Adipocyte (in vitro differentiated cells): Measurements from ENCODE around the gene POU6F2.
A peak's percentile ranks its signal among the peaks of the same experiment; 100 is the strongest.
"Not testable (repeated sequence)": the region's sequence is repeated elsewhere in the genome, so short reads cannot be mapped to it uniquely, and the experiment has no call there.

Experiments
- DNase-seq: peaks from one replicate; pipeline ENCODE4 v3.0.0-alpha.2; 2015; ENCODE audit warnings: low read depth
- H3K27me3 ChIP-seq: replicated peaks from 2 replicates; pipeline ENCODE4 v1.7.0; 2013; ENCODE audit warnings: mild to moderate bottlenecking, low read length, moderate library complexity; ENCODE audit not compliant: control insufficient read depth, insufficient read depth
- H3K36me3 ChIP-seq: 2 replicates; pipeline ENCODE4 v1.7.0; 2013; ENCODE audit warnings: low read length, mild to moderate bottlenecking, moderate library complexity; ENCODE audit not compliant: control insufficient read depth, insufficient read depth, severe bottlenecking
- H3K4me1 ChIP-seq: 2 replicates; pipeline ENCODE4 v1.7.0; 2013; ENCODE audit warnings: mild to moderate bottlenecking, low read length, moderate library complexity; ENCODE audit not compliant: control insufficient read depth, insufficient read depth
- H3K4me3 ChIP-seq: 2 replicates; pipeline ENCODE4 v1.7.0; 2013; ENCODE audit warnings: mild to moderate bottlenecking, low read length, moderate library complexity
- H3K9ac ChIP-seq: 2 replicates; pipeline ENCODE4 v1.7.0; 2013; ENCODE audit warnings: mild to moderate bottlenecking, low read length, moderate library complexity
- H3K9me3 ChIP-seq: 2 replicates; pipeline ENCODE4 v1.7.0; 2013; ENCODE audit warnings: mild to moderate bottlenecking, low read length, moderate library complexity; ENCODE audit not compliant: control insufficient read depth

The POU6F2 gene

DNA sequence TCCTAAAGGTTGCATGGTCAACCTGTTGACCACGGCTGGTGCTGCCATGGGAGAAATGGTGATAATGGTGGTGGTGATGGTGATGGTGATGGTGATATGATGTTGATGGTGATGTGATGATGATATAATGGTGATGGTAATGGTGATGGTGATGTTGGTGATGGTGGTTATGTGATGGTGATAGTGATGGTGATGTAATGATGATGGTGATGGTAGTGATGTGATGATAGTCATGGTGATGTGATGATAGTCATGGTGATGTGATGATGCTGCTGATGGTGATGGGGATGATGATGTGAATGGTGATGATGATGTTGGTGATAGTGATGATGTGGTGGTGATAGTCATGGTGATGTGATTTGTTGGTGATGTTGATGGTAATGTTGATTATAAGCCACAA, 23.9 kb downstream of the POU6F2 start:
- H3K9ac ChIP-seq = no peak overlapping the region
- no peaks in the 10 kb centered on the region for H3K27me3 ChIP-seq
- H3K4me1 ChIP-seq = no peaks in the 10 kb centered on the region
- H3K9me3 ChIP-seq = no peaks in the 10 kb centered on the region
- DNase-seq = no peak
- no peak overlapping the region for H3K4me3 ChIP-seq
- no peaks in the 10 kb centered on the region for H3K36me3 ChIP-seq

DNA sequence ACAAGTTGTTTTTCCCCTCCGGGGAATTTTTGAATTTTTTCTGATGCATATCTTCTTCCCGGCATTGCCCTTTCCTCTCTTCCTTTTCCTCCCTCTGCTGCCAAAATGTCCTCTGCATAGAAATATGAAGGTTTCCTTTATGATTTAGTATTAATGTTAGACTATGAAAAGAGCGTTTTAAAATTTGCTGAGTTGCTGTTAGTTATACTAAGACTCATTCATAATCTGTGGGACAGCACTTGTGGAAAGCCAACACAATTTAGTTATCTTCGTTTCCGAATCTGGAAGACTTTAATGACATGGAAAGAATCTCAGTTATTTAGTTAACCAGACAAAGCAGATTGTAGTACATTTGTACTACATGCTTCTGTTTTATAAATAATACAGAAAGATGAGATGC, 25.0 kb downstream of the POU6F2 start:
- no peak overlapping the region for H3K9ac ChIP-seq
- no peaks in the 10 kb centered on the region for H3K27me3 ChIP-seq
- no peak for DNase-seq
- H3K4me3 ChIP-seq = no peak overlapping the region
- H3K9me3 ChIP-seq = no peaks in the 10 kb centered on the region
- no peaks in the 10 kb centered on the region for H3K4me1 ChIP-seq
- no peaks in the 10 kb centered on the region for H3K36me3 ChIP-seq

DNA sequence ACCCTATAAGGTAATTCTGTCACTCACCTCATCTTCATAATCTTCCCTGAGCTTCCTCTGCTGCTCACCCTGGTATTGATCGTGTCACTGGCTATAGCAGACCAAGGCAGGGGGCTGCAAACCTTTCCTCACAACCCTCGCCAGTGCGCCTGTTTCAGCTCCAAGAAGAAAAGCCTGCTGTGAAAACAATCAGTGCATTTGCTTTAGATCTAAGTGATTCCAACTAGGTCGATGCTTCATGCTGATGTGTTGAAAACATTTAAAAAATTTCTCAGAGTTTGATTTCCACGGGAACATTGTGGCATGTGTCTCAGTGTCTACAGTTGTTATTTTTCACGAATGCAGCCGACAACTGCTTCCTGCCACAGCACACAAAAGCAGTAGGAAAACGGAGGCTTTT, 27.3 kb downstream of the POU6F2 start:
- no peaks in the 10 kb centered on the region for H3K4me1 ChIP-seq
- H3K9me3 ChIP-seq = no peaks in the 10 kb centered on the region
- H3K9ac ChIP-seq = no peak overlapping the region
- no peaks in the 10 kb centered on the region for H3K36me3 ChIP-seq
- no peak overlapping the region for H3K4me3 ChIP-seq
- H3K27me3 ChIP-seq = no peaks in the 10 kb centered on the region
- no peak for DNase-seq

DNA sequence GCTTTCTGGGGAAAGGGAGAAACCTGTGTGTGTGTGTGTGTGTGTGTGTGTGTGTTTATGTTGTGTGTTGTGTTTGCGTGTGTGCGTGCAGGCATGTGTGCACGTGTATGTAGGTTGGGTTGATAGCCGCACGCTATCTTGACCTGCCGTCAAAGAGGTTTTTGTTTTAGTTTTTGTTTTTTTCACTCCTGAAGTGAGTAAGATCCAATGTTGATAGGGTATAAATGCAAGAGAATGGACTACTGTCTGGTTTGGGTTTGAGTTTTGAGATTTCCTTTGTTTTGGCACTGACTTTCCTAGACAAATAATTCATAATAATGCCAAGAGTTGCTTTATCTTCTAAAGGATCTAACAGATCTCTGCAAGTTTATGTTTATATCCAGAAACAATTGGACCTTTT, 27.8 kb downstream of the POU6F2 start:
- no peak for DNase-seq
- Histone ChIP-seq H3K4me3 (no peak overlapping the region), H3K27me3 (no peaks in the 10 kb centered on the region), H3K9ac (no peak overlapping the region), H3K9me3 (no peaks in the 10 kb centered on the region), H3K36me3 (no peaks in the 10 kb centered on the region), H3K4me1 (no peaks in the 10 kb centered on the region)

DNA sequence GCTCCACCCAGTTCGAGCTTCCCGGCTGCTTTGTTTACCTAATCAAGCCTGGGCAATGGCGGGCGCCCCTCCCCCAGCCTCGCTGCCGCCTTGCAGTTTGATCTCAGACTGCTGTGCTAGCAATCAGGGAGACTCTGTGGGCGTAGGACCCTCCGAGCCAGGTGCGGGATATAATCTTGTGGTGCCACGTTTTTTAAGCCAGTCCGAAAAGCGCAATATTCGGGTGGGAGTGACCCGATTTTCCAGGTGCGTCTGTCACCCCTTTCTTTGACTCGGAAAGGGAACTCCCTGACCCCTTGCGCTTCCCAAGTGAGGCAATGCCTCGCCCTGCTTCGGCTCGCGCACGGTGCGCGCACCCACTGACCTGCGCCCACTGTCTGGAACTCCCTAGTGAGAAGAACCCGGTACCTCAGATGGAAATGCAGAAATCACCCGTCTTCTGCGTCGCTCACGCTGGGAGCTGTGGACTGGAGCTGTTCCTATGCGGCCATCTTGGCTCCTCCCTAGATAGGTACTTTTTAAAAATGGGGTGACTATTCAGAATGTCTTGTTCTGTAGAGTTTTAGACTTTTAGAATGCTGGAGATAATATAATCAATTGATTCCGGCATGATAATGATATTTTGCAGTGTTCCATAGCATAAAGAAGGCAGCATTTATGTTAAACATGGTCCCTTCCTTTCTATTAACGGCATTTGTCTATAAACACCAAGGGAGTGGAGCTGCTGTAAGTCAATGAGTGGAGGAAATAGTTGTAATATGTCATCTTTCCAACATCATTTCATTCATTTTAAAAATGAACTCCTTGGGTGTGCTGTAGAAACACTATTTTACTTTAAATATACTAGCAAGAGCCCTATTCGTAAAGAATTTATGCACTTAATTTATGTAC, 35.6 kb downstream of the POU6F2 start:
- H3K36me3 ChIP-seq, H3K9ac ChIP-seq, DNase-seq, H3K4me3 ChIP-seq, H3K4me1 ChIP-seq, H3K27me3 ChIP-seq, H3K9me3 ChIP-seq: not testable (repeated sequence)

DNA sequence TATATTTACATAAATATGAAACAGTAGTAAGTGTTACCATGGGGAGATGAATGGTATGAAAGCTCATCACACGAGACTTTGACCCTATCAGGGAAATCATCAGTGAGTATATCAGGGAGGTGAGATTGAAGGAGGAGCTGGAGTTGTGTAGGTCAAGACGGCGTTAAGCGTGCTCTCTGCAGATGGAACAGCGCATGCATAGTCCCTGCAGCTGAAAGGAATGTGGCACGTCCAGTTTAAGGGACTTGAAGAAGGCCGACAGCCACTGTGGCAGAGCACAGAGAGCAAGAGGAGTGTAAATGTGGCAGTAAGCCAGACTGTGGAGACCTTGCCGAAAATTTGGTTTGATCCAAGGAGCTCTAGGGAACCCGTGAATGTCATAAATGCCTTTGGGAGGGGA, 38.9 kb downstream of the POU6F2 start:
- Histone ChIP-seq H3K27me3 (no peaks in the 10 kb centered on the region), H3K36me3 (no peaks in the 10 kb centered on the region), H3K4me1 (no peaks in the 10 kb centered on the region), H3K9me3 (no peaks in the 10 kb centered on the region), H3K9ac (no peak overlapping the region), H3K4me3 (no peak overlapping the region)
- DNase-seq = no peak

DNA sequence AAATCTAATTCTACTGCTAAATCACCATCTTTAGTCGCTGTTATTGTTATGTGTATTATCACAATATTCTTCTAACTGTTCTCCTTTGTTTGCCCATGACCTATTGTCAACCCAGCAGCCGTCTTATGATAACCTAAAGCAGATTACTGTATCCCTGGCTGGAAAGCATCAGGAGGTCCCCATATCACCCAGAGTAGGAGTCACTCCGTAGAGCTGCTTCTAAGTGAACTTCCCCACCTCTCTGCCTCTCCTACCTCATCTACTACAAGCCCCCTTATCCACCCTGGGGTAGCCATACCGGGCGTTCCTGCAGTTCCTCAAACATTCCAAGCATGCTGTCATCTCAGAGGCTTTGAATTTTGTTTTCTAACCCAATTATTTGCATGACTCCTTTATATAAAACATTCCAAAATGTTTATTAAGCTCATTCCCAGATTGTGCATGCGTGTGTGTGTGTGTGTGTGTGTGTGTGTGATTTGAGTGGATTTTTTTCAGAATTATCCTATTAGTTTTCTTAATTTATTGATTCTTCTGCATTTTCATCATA, 39.7 kb downstream of the POU6F2 start:
- no peak for DNase-seq
- H3K9me3 ChIP-seq = no peaks in the 10 kb centered on the region
- H3K9ac ChIP-seq = no peak overlapping the region
- no peaks in the 10 kb centered on the region for H3K4me1 ChIP-seq
- H3K36me3 ChIP-seq = no peaks in the 10 kb centered on the region
- H3K4me3 ChIP-seq = no peak overlapping the region
- no peaks in the 10 kb centered on the region for H3K27me3 ChIP-seq

DNA sequence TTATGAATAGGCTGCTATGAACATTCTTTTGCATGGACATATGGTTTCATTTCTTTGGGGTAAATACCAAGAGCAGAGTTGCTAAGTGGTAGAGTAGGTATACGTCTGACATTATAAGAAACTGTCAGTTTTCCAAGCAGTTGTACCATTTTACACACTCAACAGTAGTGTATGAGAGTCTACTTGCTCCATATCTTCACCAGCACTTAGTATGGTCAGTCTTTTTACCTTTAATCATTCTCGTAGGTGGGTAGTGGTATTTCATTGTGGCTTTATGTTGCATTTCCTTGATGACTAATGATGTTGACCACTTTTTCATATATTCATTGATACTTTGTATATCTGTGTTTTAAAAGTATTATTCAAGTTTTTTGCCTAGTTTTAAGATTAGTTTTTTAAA, 45.1 kb downstream of the POU6F2 start:
- DNase-seq = no peak
- Histone ChIP-seq H3K4me1 (no peaks in the 10 kb centered on the region), H3K4me3 (no peak overlapping the region)

DNA sequence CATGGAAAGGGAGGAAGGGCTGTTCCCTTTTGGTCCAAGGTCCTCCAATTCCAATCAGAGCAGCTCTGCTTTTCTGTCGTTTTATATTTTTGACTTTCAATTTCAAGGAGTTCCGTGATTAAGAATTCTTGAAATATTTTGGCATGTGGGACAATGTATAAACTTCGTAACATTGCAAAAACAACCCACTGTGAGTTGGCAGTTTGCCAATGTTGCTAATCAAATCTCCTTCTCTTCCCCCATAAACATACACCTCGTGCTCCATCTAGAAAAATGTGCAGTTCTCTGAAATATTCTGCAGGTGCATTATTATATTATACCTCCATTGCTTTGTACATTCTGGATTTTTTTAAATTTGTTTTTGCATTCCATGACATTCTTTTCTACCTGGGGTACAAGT, 49.8 kb downstream of the POU6F2 start:
- no peaks in the 10 kb centered on the region for H3K4me1 ChIP-seq
- no peak overlapping the region for H3K9ac ChIP-seq
- H3K4me3 ChIP-seq = no peak overlapping the region
- H3K27me3 ChIP-seq = peaks cover 7% of the 10 kb centered on the region
- H3K36me3 ChIP-seq = no peaks in the 10 kb centered on the region
- peak; percentile 3 for DNase-seq
- peaks cover 3% of the 10 kb centered on the region for H3K9me3 ChIP-seq

More for the DNA sequence above, 45.1 kb downstream of the POU6F2 start:
- Histone ChIP-seq H3K27me3 (no peaks in the 10 kb centered on the region), H3K9me3 (peaks cover 3% of the 10 kb centered on the region), H3K9ac (no peak overlapping the region), H3K36me3 (no peaks in the 10 kb centered on the region)

DNA sequence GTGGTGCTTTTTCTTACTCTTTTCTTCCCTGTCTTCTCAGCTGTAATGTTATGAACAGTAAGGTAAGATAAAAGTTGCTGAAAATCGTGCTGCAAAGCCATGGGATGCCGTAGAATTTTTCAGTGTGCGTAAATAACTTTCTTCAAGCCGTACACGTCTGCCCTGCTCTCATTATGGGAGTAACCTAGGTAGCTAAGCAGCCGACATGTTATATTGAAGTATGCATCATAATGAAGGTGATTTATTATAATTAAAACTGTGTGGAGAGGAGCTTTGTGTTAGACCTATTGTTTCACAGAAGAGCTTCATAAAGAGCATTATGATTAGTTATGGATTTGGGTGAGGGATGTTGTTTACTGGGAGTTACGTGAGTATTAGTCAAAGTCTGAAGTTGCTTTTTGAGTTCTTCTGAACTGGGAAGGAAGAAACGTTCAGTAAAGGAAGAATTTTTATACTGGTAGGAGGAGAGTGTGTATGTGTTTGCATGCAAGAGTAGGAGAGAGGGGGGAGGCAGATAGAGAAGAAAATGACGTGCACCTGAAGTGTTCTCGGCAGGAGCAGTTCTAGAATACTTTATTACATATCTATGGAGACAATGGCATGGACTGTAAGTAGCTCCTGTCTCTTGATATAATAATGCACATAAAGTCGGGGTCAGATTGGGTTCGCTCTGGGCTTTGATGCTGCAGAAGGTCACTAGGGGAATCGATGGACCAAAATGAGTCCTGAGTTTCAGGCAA, 56.3 kb downstream of the POU6F2 start:
- Histone ChIP-seq H3K36me3 (no peaks in the 10 kb centered on the region), H3K4me1 (no peaks in the 10 kb centered on the region), H3K9me3 (no peaks in the 10 kb centered on the region), H3K27me3 (peaks cover 17% of the 10 kb centered on the region), H3K4me3 (no peak overlapping the region), H3K9ac (no peak overlapping the region)
- no peak for DNase-seq

DNA sequence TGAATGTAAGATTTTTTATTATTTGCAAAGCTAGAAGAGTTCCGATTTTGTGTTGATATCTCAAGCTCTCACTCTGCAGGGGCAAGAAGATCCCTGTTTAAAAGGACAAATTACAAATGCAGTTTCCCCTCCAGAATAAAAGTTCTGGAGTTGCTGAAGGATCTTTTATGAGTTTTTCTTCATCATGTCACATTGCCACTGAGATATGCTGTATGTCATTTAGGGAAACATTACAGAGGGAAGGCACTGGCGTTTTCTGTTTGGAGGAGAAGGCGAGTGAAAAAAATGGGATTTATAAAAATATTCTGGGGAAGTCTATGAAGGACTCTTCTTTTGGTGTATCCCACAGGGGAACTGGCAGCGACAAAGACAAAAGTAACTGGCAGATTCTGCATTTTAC, 57.4 kb downstream of the POU6F2 start:
- Histone ChIP-seq H3K4me1 (no peaks in the 10 kb centered on the region), H3K9me3 (no peaks in the 10 kb centered on the region), H3K4me3 (no peak overlapping the region), H3K9ac (no peak overlapping the region), H3K27me3 (peaks cover 17% of the 10 kb centered on the region), H3K36me3 (no peaks in the 10 kb centered on the region)
- DNase-seq = no peak
